Aorta (tissue), 5 donors: ENCODE measurements around the gene FAM180B. TPM values are rescaled to one million over a fixed set of nuclear protein-coding genes. Genes with fewer than 3 reads are reported as not detected.
A peak's percentile ranks its signal among the peaks of the same experiment; 100 is the strongest.
"Not testable (repeated sequence)": the region's sequence is repeated elsewhere in the genome, so short reads cannot be mapped to it uniquely, and the experiment has no call there.

ENCODE experiments used
- ATAC-seq: fragments of 200-7000 bp; cut with Tn5 transposase; one replicate; pipeline ENCODE4 v1.9.1; 2022; ENCODE audit warnings: moderate library complexity; ENCODE audit not compliant: low FRiP score
- DNase-seq, 2 donors: peaks; one replicate each; pipeline ENCODE4 v3.0.0-alpha.2; 2020
- H3K27ac ChIP-seq, 2 donors: one replicate each; pipeline ENCODE4 v1.5.1; 2013; ENCODE audit warnings: low read length in 2 of 2, mild to moderate bottlenecking in 2 of 2, moderate library complexity in 2 of 2, control low read depth in 1 of 2, inconsistent platforms in 1 of 2, low read depth in 1 of 2
- H3K27me3 ChIP-seq, 2 donors: one replicate each; pipeline ENCODE4 v1.6.1; 2013; ENCODE audit warnings: control low read depth in 1 of 2, low read length in 1 of 2, mild to moderate bottlenecking in 1 of 2, moderate library complexity in 1 of 2; ENCODE audit not compliant: insufficient read depth in 2 of 2, control insufficient read depth in 1 of 2
- H3K36me3 ChIP-seq, 2 donors: one replicate each; pipeline ENCODE4 v1.6.1; 2013; ENCODE audit warnings: control low read depth in 1 of 2, low read length in 1 of 2, mild to moderate bottlenecking in 1 of 2; ENCODE audit not compliant: insufficient read depth in 2 of 2, control insufficient read depth in 1 of 2
- H3K4me1 ChIP-seq, 2 donors: one replicate each; pipeline ENCODE4 v1.6.1; 2013; ENCODE audit warnings: low read length in 2 of 2, control low read depth in 1 of 2, mild to moderate bottlenecking in 1 of 2, moderate library complexity in 1 of 2; ENCODE audit not compliant: insufficient read depth in 2 of 2, control insufficient read depth in 1 of 2
- H3K4me3 ChIP-seq, 2 donors: one replicate each; pipeline ENCODE4 v1.5.1; 2013; ENCODE audit warnings: low read length in 2 of 2, control low read depth in 1 of 2, mild to moderate bottlenecking in 1 of 2
- H3K9me3 ChIP-seq: one replicate; pipeline ENCODE4 v1.6.1; 2013; ENCODE audit warnings: mild to moderate bottlenecking, low read length; ENCODE audit not compliant: control insufficient read depth
- WGBS, 2 donors: extraction: QIAGEN DNeasy Blood & Tissue Kit; methylation state at CpG; one replicate each; pipeline ENCODE4 v1.1.7; 2013; 5-methylcytosine and 5-hydroxymethylcytosine counted together
- intact Hi-C, 2 donors: fragments of 100-400 bp; cut with DNase I; formaldehyde crosslinking; loops; one replicate each; pipeline versions ENCODE4 v1.14.2 to v1.15.0; 2022
- polyA plus RNA-seq, 2 donors: library from polyadenylated mRNA; stranded (reverse); fragments of 200-250 nt; gene quantifications; one replicate each; pipeline ENCODE4 v1.2.3, GENCODE V29; 2013
- total RNA-seq, 2 donors: library from RNA; stranded (reverse); fragmentation: NEBNext Ultra II Directional; extraction: Animal tissue kit (Norgen Biotek cat#: 25700); gene quantifications; one replicate each; pipeline ENCODE4 v1.2.1, GENCODE V29; 2021
- donor health status: healthy with polysubstance abuse.
- donor health status: Bipolar disorder and iron deficiency.
- donor health status: DM: no; HTN: no; CAD: no.
- donor health status: DM: no; HTN: no; CAD: no.
- donor health status: DM: yes; HTN: yes; CAD: no.

Gene FAM180B
- total and polyA plus RNA-seq, 4 donors: 0.38 to 4.8 (median 1.7) TPM; not detected in 1

DNA sequence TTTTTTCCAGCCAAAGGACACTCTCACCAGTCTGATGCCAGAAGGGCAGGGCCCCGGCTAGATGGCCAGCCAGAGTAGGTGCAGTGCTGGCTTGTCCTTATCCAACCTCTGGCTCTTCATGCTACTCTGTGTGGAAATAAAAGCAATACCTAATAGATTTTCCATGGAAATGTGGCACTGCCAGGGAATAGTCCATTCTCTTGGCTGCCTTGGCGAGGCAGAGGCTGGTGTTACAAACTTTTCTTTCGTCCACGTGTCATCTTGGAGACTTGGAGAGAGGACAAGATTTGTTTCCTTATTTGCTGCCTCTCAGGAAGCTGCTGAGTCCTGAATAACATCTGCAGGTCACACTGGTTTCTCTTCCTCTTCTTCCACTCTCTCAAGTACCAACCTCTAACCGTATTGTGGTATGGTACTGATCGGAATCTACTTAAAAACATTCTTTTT, 24.9 kb downstream of the FAM180B start:
- H3K4me3 ChIP-seq: no peak overlapping the region
- H3K4me1 ChIP-seq: peaks cover 0 to 3% of the 10 kb centered on the region in 2 donors
- WGBS, 2 donors: 78 to 80% methylated on average over 6 of the region's 6 CpGs
- H3K27ac ChIP-seq: no peak overlapping the region
- no peaks in the 10 kb centered on the region for H3K27me3 ChIP-seq
- ATAC-seq (no peak), DNase-seq (no peak)
- peaks cover 0 to 4% of the 10 kb centered on the region in 2 donors for H3K36me3 ChIP-seq
- no peaks in the 10 kb centered on the region for H3K9me3 ChIP-seq
- intact Hi-C loops: no loop called here

DNA sequence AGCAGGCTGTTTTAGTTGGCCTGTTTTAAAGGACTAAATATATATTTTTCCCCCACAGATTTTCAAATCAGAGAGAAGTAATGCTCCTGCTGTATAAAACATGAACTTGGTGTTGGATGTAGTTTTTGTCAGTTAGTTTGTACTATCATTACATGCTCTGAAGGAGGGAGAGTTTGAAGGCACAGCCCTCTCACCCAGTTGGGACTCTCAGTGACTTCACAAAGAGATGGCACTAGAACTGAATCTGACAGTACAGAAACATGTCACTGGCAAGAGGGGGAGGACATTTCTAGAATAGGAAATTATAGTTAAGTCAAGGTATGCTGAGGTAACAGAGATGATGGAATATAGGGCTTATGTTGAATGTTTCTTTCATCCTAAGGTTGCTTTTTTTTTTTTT, 28.8 kb downstream of the FAM180B start:
- DNase-seq (no peak), ATAC-seq (no peak)
- Histone ChIP-seq H3K4me1 (no peaks in the 10 kb centered on the region), H3K36me3 (no peaks in the 10 kb centered on the region), H3K27ac (no peak overlapping the region), H3K9me3 (no peaks in the 10 kb centered on the region), H3K4me3 (no peak overlapping the region), H3K27me3 (no peaks in the 10 kb centered on the region)
- intact Hi-C loops: no loop called here

DNA sequence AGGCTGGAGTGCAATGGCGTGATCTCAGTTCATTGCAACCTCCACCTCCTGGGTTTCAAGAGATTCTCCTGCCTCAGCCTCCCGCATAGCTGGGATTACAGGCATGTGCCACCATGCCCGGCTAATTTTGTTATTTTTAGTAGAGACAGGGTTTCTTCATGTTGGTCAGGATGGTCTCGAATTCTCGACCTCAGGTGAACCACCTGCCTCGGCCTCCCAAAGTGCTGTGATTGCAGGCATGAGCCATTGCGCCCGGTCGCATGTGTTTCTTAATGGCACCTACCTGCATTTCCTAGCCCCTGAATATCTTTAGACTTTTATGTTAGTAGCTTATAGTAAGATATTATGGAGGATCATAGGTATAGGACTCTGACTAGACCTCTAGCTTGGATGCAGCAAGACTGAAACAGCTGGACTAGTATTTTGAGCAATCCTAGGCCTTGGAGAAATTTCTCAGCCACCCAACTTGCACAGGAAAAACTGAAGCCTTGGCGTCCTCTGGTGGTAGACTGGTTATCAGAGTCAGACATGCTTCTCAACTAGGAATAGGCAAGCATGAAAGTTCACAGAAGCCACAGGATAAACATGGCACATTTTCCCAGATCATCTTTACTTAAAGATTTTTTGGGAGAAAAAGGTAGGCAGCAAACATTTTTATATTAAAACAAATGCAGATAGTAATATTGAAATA, 30.4 kb downstream of the FAM180B start:
- H3K27ac ChIP-seq: no peak overlapping the region
- H3K27me3 ChIP-seq: no peaks in the 10 kb centered on the region
- WGBS, 2 donors: 85 to 86% methylated on average over 10 of the region's 10 CpGs
- H3K4me3 ChIP-seq: no peak overlapping the region
- DNase-seq: no peak
- H3K4me1 ChIP-seq: no peaks in the 10 kb centered on the region
- no peaks in the 10 kb centered on the region for H3K9me3 ChIP-seq
- intact Hi-C loops: no loop called here
- no peaks in the 10 kb centered on the region for H3K36me3 ChIP-seq
- ATAC-seq: peak; percentile 85

DNA sequence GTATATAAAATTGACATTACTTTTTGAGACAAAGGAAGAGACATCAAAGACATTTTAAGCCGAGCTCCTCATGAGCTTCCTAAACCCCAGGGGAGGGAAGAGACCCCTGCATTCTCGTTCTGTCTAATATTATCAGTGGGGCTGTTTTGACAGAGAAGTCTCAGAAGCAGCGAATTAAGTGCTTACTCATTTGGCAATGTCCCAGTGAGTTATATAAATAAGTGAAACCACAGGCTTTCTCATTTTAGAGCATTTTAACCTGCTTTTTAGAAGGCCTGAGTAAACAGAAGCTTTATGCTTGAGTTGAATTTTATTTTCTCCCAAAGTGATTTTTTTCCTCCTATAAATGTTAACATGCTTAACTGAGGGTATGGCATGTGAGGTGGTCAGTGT, 30.9 kb downstream of the FAM180B start:
- ATAC-seq (no peak), DNase-seq (no peak)
- Histone ChIP-seq H3K27me3 (no peaks in the 10 kb centered on the region), H3K27ac (no peak overlapping the region), H3K4me1 (no peaks in the 10 kb centered on the region), H3K4me3 (no peak overlapping the region), H3K9me3 (no peaks in the 10 kb centered on the region), H3K36me3 (no peaks in the 10 kb centered on the region)
- 58 to 60% methylated on average over 3 of the region's 3 CpGs for WGBS, 2 donors
- intact Hi-C loops: no loop called here

DNA sequence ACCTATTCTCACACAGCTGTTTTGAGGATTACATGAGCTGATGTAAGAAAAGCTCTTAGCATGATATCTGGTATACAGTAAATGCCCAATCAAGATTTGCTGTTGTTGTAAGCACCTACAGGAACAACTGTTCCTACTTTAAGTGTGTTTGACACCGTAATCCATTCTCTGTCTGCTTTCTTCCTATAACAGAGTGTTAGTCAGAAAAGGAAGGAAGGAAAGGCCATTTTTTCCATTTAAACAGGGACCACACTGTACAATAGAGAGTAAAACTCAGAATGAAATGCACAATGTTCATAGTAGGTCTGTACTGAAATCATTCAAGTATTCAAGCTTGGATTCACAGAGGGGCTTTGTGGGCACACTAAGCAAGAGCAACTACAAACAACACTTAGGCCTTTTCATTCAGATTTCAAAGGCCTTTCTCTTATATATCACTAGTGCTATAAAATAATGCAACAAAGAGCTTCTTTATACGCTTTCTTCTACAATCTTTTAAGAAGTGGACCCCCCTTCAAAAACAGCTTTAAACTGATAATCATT, 34.4 kb downstream of the FAM180B start:
- ATAC-seq: no peak
- Histone ChIP-seq H3K36me3 (no peaks in the 10 kb centered on the region), H3K9me3 (no peaks in the 10 kb centered on the region), H3K4me3 (no peak overlapping the region), H3K4me1 (no peaks in the 10 kb centered on the region), H3K27ac (no peak overlapping the region), H3K27me3 (no peaks in the 10 kb centered on the region)
- no peak for DNase-seq
- intact Hi-C loops: no loop called here
- WGBS, 2 donors: 84 to 91% methylated on average over 2 of the region's 2 CpGs

DNA sequence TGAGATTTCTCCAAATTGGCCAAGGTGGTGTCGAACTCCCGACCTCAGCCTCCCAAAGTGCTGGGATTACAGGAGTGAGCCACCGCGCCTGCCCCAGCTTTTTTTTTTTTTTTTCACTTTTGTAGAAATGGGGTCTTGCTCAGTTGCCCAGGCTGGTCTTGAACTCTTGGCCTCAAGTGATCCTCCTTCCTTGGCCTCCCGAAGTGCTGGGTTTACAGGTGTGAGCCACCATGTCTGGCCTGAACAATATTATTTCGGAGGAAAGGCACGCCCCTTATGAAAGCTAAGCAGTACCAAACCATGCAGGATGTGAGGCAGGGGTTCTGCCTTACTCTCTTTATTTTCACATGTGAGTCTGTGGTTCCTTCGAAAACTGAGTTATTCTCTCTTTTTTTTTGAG, 39.8 kb downstream of the FAM180B start:
- no peaks in the 10 kb centered on the region for H3K9me3 ChIP-seq
- H3K4me3 ChIP-seq: no peak overlapping the region
- no peak for DNase-seq
- no peak for ATAC-seq
- H3K27ac ChIP-seq: no peak overlapping the region
- H3K27me3 ChIP-seq: no peaks in the 10 kb centered on the region
- H3K4me1 ChIP-seq: no peaks in the 10 kb centered on the region
- 97 to 99% methylated on average over 8 of the region's 8 CpGs for WGBS, 2 donors
- intact Hi-C loops: no loop called here
- peaks cover 2 to 4% of the 10 kb centered on the region in 2 donors for H3K36me3 ChIP-seq

DNA sequence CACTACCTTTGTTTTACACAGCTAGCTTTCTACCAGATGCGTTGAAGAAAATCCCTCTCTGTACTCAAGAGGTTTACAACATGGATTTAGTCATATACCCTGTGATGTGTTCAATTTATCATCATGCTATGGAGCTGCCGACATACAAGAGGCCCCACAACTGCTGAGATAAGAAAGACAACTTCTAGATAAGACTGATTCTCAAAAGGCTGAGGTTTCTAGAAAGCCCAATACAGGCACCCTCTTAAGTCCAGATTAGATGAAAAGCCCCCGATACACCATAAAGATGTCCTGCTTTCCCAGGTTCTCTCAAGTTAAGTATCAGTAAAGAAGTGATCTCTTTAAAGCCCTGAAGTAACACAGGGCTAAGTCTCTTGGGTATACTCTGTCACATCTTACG, 41.5 kb downstream of the FAM180B start:
- no peak overlapping the region for H3K27ac ChIP-seq
- WGBS, 2 donors: 82 to 86% methylated on average over 4 of the region's 4 CpGs
- DNase-seq (no peak), ATAC-seq (no peak)
- H3K9me3 ChIP-seq: no peaks in the 10 kb centered on the region
- H3K36me3 ChIP-seq: peaks cover 4% of the 10 kb centered on the region in 2 donors
- no peak overlapping the region for H3K4me3 ChIP-seq
- intact Hi-C loops: no loop called here
- no peaks in the 10 kb centered on the region for H3K4me1 ChIP-seq
- no peaks in the 10 kb centered on the region for H3K27me3 ChIP-seq

DNA sequence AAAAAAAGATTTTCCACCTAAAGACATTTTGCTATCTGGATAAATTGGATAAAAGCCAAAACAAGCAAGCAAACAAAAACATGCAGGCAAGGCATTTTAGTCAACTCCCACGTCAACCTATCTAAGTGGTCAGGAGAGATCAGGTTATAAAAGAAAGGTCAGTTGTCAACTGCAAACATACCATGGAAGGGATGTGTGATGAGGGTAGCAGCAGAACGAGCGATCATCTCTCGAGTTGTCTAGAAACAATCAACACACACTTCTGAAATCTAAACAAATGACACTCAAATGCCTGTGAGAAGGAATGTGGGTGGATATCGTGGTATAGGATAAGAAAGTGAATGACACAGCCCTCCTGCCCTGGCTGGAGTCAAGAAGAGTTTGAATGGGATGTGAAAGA, 45.0 kb downstream of the FAM180B start:
- Histone ChIP-seq H3K9me3 (no peaks in the 10 kb centered on the region), H3K4me1 (no peaks in the 10 kb centered on the region), H3K4me3 (no peak overlapping the region), H3K27ac (no peak overlapping the region), H3K36me3 (peaks cover 4 to 6% of the 10 kb centered on the region in 2 donors), H3K27me3 (no peaks in the 10 kb centered on the region)
- no peak for ATAC-seq
- intact Hi-C loops: no loop called here
- 72 to 77% methylated on average over 5 of the region's 5 CpGs for WGBS, 2 donors
- no peak for DNase-seq

DNA sequence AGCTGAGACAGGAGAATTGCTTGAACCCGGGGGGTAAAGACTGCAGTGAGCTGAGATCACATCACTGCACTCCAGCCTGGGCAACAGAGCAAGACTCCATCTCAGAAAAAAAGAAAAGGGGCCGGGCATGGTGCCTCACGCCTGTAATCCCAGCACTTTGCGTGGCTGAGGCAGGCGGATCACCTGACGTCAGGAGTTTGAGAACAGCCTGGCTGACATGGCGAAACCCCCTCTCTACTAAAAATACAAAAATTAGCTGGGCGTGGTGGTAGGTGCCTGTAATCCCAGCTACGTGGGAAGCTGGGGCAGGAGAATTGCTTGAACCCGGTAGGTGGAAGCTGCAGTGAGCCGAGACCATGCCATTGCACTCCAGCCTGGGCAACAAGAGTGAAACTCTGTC, 49.9 kb downstream of the FAM180B start:
- DNase-seq, ATAC-seq, H3K9me3 ChIP-seq, H3K4me3 ChIP-seq, H3K27me3 ChIP-seq, H3K27ac ChIP-seq, H3K4me1 ChIP-seq, H3K36me3 ChIP-seq, intact Hi-C loops: not testable (repeated sequence)
- 95 to 96% methylated on average over 11 of the region's 11 CpGs for WGBS, 2 donors
